Activated CD8-positive, alpha-beta memory T cell treated with anti-CD3 and anti-CD28 coated beads for 4 hours (primary cell): ENCODE results near the gene OXCT1.
"Not testable (repeated sequence)": the region's sequence is repeated elsewhere in the genome, so short reads cannot be mapped to it uniquely, and the experiment has no call there.

Experiments used
- DNase-seq, 2 donors: peaks; one replicate each; pipeline ENCODE4 v3.0.0-alpha.2; 2020; ENCODE audit warnings: low read depth in 2 of 2

The OXCT1 gene

GRCh38 chr5:41721516-41721915 lies 148.7 kb downstream of the OXCT1 start:
- no peak for DNase-seq

- no peak for DNase-seq
These were observed 153.8 kb downstream of the OXCT1 start for GRCh38 chr5:41716382-41716781.

- DNase-seq = not testable (repeated sequence)
These were observed 155.8 kb downstream of the OXCT1 start for GRCh38 chr5:41714446-41714845.

GRCh38 chr5:41708604-41708940 lies 161.7 kb downstream of the OXCT1 start:
- DNase-seq = no peak

GRCh38 chr5:41707853-41708603 lies 162.2 kb downstream of the OXCT1 start:
- DNase-seq = no peak

- no peak for DNase-seq
These were observed 174.2 kb downstream of the OXCT1 start for GRCh38 chr5:41695920-41696582.

- DNase-seq = no peak
These were observed 183.5 kb downstream of the OXCT1 start for GRCh38 chr5:41686767-41687166.

- no peak for DNase-seq
These were observed 184.0 kb downstream of the OXCT1 start for GRCh38 chr5:41686191-41686590.

- DNase-seq = no peak
These were observed 187.0 kb downstream of the OXCT1 start for GRCh38 chr5:41683181-41683580.

GRCh38 chr5:41682641-41683040 lies 187.6 kb downstream of the OXCT1 start:
- no peak for DNase-seq

GRCh38 chr5:41681840-41682239 lies 188.4 kb downstream of the OXCT1 start:
- DNase-seq = no peak
